Measurements from ENCODE around the gene RNF43. TPM values are rescaled to one million over a fixed set of nuclear protein-coding genes. Genes with fewer than 3 reads are reported as not detected.
"Not testable (repeated sequence)": the region's sequence is repeated elsewhere in the genome, so short reads cannot be mapped to it uniquely, and the experiment has no call there.

RNF43 gene
- total RNA-seq, 4 donors from 2014 or later: 16.0 to 58.3 (median 21.5) TPM

GRCh38 chr17:58399974-58400373 is 17.4 kb downstream of the RNF43 start:
- no peaks in the 10 kb centered on the region for H3K27me3 ChIP-seq
- WGBS: 76% methylated on average over 3 of the region's 3 CpGs
- TF ChIP-seq CTCF (IDR thresholded peaks at IDR 0.05) (no peak), POLR2AphosphoS5 (IDR thresholded peaks at IDR 0.05) (no peak), POLR2A (IDR thresholded peaks at IDR 0.05) (no peak), EP300 (IDR thresholded peaks at IDR 0.05) (no peak)
- no peak overlapping the region for H3K4me3 ChIP-seq
- H3K9me3 ChIP-seq: no peaks in the 10 kb centered on the region
- no peaks in the 10 kb centered on the region for H3K36me3 ChIP-seq
- peaks cover 39% of the 10 kb centered on the region for H3K4me1 ChIP-seq
- H3K27ac ChIP-seq: no peak overlapping the region
- no peak for DNase-seq (ENCODE audit: low spot score in 2 of 2)

- no peak for DNase-seq (ENCODE audit: low spot score in 2 of 2)
- TF ChIP-seq CTCF (IDR thresholded peaks at IDR 0.05) (no peak), EP300 (IDR thresholded peaks at IDR 0.05) (no peak), POLR2AphosphoS5 (IDR thresholded peaks at IDR 0.05) (no peak), POLR2A (IDR thresholded peaks at IDR 0.05) (no peak)
- no peaks in the 10 kb centered on the region for H3K9me3 ChIP-seq
- H3K27me3 ChIP-seq: no peaks in the 10 kb centered on the region
- WGBS: 36% methylated on average over 3 of the region's 3 CpGs
- H3K4me1 ChIP-seq: peaks cover 34% of the 10 kb centered on the region
- no peak overlapping the region for H3K4me3 ChIP-seq
- no peak overlapping the region for H3K27ac ChIP-seq
- H3K36me3 ChIP-seq: no peaks in the 10 kb centered on the region
These were observed 18.6 kb downstream of the RNF43 start for GRCh38 chr17:58398574-58399266.

- not testable (repeated sequence) for H3K36me3 ChIP-seq; H3K9me3 ChIP-seq; H3K27me3 ChIP-seq; H3K4me3 ChIP-seq; DNase-seq (ENCODE audit: low spot score in 2 of 2); H3K27ac ChIP-seq
- peaks cover 23% of the 10 kb centered on the region for H3K4me1 ChIP-seq
- 79% methylated on average over 5 of the region's 5 CpGs for WGBS
These were observed 19.9 kb downstream of the RNF43 start for GRCh38 chr17:58397421-58397820.

GRCh38 chr17:58396173-58396572 is 21.2 kb downstream of the RNF43 start:
- 85% methylated on average over 4 of the region's 4 CpGs for WGBS
- H3K36me3 ChIP-seq: no peaks in the 10 kb centered on the region
- TF ChIP-seq POLR2AphosphoS5 (IDR thresholded peaks at IDR 0.05): no peak
- TF ChIP-seq POLR2A (IDR thresholded peaks at IDR 0.05): no peak
- no peak for TF ChIP-seq EP300 (IDR thresholded peaks at IDR 0.05)
- no peak for TF ChIP-seq CTCF (IDR thresholded peaks at IDR 0.05)
- peaks cover 20% of the 10 kb centered on the region for H3K4me1 ChIP-seq
- no peaks in the 10 kb centered on the region for H3K27me3 ChIP-seq
- H3K4me3 ChIP-seq: no peak overlapping the region
- H3K9me3 ChIP-seq: no peaks in the 10 kb centered on the region
- no peak for DNase-seq (ENCODE audit: low spot score in 2 of 2)
- no peak overlapping the region for H3K27ac ChIP-seq

- no peak overlapping the region for H3K4me3 ChIP-seq
- H3K27ac ChIP-seq: no peak overlapping the region
- no peaks in the 10 kb centered on the region for H3K36me3 ChIP-seq
- DNase-seq (ENCODE audit: low spot score in 2 of 2): no peak
- no peaks in the 10 kb centered on the region for H3K27me3 ChIP-seq
- TF ChIP-seq POLR2AphosphoS5 (IDR thresholded peaks at IDR 0.05) (no peak), CTCF (IDR thresholded peaks at IDR 0.05) (no peak), EP300 (IDR thresholded peaks at IDR 0.05) (no peak), POLR2A (IDR thresholded peaks at IDR 0.05) (no peak)
- peaks cover 12% of the 10 kb centered on the region for H3K4me1 ChIP-seq
- H3K9me3 ChIP-seq: no peaks in the 10 kb centered on the region
- WGBS: 89% methylated on average over 3 of the region's 3 CpGs
These were observed 22.7 kb downstream of the RNF43 start for GRCh38 chr17:58394534-58395223.
